T47D (cell line): Measurements from ENCODE around the gene ATP13A5.

Source experiments
- DNase-seq, 2 experiments: peaks; one replicate each; pipeline versions ENCODE4 v3.0.0 to v3.0.0-alpha.2; 2011 to 2012; ENCODE audit warnings: low read depth in 1 of 2, low spot score in 1 of 2
- JUND ChIP-seq: IDR thresholded peaks from 2 replicates; pipeline ENCODE4 v1.6.1; 2012; ENCODE audit warnings: low read depth
- in situ Hi-C: cut with HindIII; loops from 2 replicates; pipeline ENCODE4 v1.10.0; 2016; ENCODE audit warnings: low sequenced_read_pairs, low pct_unique_long_range_greater_than_20kb

Gene ATP13A5, protein sequence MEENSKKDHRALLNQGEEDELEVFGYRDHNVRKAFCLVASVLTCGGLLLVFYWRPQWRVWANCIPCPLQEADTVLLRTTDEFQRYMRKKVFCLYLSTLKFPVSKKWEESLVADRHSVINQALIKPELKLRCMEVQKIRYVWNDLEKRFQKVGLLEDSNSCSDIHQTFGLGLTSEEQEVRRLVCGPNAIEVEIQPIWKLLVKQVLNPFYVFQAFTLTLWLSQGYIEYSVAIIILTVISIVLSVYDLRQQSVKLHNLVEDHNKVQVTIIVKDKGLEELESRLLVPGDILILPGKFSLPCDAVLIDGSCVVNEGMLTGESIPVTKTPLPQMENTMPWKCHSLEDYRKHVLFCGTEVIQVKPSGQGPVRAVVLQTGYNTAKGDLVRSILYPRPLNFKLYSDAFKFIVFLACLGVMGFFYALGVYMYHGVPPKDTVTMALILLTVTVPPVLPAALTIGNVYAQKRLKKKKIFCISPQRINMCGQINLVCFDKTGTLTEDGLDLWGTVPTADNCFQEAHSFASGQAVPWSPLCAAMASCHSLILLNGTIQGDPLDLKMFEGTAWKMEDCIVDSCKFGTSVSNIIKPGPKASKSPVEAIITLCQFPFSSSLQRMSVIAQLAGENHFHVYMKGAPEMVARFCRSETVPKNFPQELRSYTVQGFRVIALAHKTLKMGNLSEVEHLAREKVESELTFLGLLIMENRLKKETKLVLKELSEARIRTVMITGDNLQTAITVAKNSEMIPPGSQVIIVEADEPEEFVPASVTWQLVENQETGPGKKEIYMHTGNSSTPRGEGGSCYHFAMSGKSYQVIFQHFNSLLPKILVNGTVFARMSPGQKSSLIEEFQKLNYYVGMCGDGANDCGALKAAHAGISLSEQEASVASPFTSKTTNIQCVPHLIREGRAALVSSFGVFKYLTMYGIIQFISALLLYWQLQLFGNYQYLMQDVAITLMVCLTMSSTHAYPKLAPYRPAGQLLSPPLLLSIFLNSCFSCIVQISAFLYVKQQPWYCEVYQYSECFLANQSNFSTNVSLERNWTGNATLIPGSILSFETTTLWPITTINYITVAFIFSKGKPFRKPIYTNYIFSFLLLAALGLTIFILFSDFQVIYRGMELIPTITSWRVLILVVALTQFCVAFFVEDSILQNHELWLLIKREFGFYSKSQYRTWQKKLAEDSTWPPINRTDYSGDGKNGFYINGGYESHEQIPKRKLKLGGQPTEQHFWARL

GRCh38 chr3:193378706-193379105, at the start of gene ATP13A5:
ATP13A5 (minus strand) TSS chr3:193378753; CDS start chr3:193378725, 28 bp downstream.
- peak in 1 of 2 experiments; percentile 66 for DNase-seq
- in situ Hi-C loops: no loop called here
- TF ChIP-seq JUND: no peak

- peak in 1 of 2 experiments; percentile 50 for DNase-seq
These were observed 40.2 kb upstream of the ATP13A5 start for GRCh38 chr3:193418576-193419373.

GRCh38 chr3:193416629-193417028, 38.1 kb upstream of the ATP13A5 start:
- DNase-seq: no peak
- TF ChIP-seq JUND: no peak
- in situ Hi-C loops: no loop called here

More at GRCh38 chr3:193418576-193419373, 40.2 kb upstream of the ATP13A5 start:
- no peak for TF ChIP-seq JUND
- in situ Hi-C loops: no loop called here

GRCh38 chr3:193407688-193408087, 29.1 kb upstream of the ATP13A5 start:
- DNase-seq: no peak
- in situ Hi-C loops: no loop called here
- no peak for TF ChIP-seq JUND

- TF ChIP-seq JUND: no peak
- DNase-seq: no peak
- in situ Hi-C loops: no loop called here
These were observed 28.6 kb upstream of the ATP13A5 start for GRCh38 chr3:193407112-193407511.

GRCh38 chr3:193403307-193403706, 24.8 kb upstream of the ATP13A5 start:
- in situ Hi-C loops: no loop called here
- no peak for TF ChIP-seq JUND
- no peak for DNase-seq

DNA sequence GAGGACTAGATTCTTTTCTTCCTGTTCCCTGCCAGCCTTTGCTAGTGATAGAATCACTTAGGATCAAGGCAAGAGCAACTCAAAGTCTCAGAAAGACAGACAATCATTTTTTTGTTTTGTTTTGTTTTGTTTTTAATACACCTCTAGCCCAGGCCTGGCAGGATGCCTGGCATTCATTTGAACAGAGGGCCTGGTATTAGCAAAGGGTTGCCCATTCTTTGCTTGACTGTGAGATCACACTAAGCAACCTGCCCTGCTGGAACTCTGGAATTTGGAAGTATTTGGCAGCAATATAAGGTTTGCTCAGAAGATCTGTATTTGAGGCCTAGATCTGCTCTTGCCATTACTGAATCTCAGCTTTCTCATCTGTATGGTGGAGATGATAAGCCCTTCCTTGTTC, 21.8 kb upstream of the ATP13A5 start:
- in situ Hi-C loops: no loop called here
- DNase-seq: peak in 1 of 2 experiments; percentile 38
- no peak for TF ChIP-seq JUND

DNA sequence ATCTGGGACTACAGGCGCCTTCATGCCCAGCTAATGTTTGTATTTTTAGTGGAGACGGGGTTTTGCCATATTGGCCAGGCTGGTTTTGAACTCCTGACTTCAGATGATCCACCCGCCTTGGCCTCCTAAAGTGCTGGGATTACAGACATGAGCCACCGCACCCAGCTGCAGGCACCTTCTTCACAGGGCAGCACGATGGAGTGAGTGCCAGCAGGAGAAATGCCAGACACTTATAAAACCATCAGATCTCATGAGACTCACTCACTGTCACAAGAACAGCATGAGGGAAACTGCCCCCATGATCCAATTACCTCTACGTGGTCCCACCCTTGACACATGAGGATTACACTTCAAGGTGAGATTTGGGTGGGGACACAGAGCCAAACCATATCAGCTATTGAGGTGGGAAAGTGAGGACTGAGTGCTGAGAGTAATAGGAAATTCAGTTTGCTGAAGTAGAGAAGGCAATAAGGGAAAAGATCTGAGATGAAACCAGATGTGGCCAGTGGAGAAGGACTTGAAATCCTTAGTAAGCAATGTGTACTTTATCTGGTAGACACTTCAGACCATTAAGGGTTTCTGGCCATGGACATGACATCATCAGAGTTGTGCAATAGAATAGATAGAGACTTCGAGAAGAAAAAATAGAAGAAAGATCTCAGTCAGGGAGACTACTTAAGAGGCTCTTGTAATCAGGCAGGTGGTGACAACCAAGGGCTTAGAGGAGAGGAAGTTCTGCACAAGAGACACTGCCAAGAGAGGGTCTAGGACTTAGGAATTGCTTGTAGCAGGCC, 18.1 kb upstream of the ATP13A5 start:
- no peak for DNase-seq
- in situ Hi-C loops: no loop called here
- no peak for TF ChIP-seq JUND

DNA sequence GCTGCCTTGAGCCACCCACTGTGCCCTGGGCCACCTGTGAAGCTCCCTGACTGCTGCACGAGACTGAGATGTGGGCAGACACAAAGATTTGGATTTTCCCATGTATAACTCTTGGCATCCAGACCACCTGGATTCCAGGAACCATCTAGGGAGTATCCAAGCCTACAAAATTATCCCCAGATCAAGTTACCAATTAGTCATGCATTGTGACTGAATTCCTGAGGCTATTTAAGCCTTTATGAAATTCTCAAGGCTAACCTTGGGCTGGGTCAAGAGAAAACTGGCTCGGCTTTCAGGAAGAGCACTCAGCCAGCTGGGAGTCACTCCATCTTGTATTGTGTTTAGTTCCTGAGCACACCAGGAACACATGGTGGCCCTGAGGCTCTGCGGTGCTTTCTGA, 13.3 kb upstream of the ATP13A5 start:
- in situ Hi-C loops: no loop called here
- peak in 1 of 2 experiments; percentile 83 for DNase-seq

DNA sequence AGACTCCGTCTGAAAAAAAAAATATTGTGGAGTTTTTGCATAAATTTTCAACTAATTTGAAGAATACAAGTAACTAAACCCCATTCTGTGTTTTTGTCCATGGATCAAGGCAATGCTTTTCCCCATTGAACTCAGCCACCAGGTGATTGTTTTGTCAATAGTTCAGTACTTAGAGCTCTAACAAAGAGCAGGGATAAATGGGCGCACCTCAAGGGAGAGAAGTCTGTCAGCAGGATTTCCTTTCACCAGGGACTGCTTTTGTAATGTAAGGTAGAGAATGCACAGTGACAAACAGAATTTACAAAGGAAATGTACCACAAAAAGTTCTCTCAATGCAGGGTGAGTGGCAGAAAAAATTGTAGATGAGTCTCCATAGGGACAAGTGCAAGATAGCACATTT, 10.8 kb upstream of the ATP13A5 start:
- in situ Hi-C loops: no loop called here
- DNase-seq: no peak

More for the DNA sequence above, 13.3 kb upstream of the ATP13A5 start:
- no peak for TF ChIP-seq JUND

DNA sequence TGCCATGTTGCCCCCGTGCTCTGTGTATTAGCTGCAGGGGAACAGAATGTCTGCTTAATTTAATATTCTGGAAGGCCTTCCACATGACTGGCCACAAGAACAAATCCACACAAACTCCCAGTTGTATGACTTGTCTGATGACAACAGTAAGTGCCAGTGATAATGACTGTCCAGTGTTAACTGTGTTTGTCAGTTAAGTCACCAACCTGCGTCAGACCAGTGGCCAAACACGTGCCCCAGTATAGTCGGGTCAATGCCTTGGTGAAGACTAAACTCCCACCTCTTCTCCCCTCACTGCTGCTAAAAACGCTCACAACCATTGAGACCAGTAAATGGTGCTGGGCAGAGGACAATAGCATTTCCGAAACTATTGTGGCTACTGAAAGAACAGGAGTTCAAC, 9.8 kb upstream of the ATP13A5 start:
- no peak for TF ChIP-seq JUND
- DNase-seq: no peak
- in situ Hi-C loops: no loop called here

More for the DNA sequence above, 10.8 kb upstream of the ATP13A5 start:
- no peak for TF ChIP-seq JUND
